ENCODE measurements around the gene CFAP97.

- TF ChIP-seq CTCF (conservative IDR thresholded peaks at IDR 0.05 in 1 of 2, IDR thresholded peaks at IDR 0.05 in 1 of 2; ENCODE audit: extremely low read depth in 1 of 2, insufficient read depth in 1 of 2, low read depth in 1 of 2, low read length in 2 of 2) = no peak
- TF ChIP-seq EZH2 (IDR thresholded peaks at IDR 0.05; ENCODE audit: borderline replicate concordance, low read length) = no peak
Measured at GRCh38 chr4:185237175-185237574, 33.4 kb upstream of the CFAP97 start.
